DND-41 (cell line): Measurements from ENCODE around the gene RPS6KA6.

Source experiments
- CTCF ChIP-seq: IDR thresholded peaks from 2 replicates; pipeline ENCODE4 v1.5.1; 2012; ENCODE audit warnings: borderline replicate concordance, low read length, moderate library complexity, mild to moderate bottlenecking; ENCODE audit not compliant: poor library complexity, severe bottlenecking; ENCODE audit errors: extremely low read depth
- EZH2 ChIP-seq: IDR thresholded peaks from 3 replicates; pipeline ENCODE4 v1.6.1; 2012; ENCODE audit warnings: borderline replicate concordance, low read depth, mild to moderate bottlenecking, moderate library complexity, low read length, inconsistent platforms; ENCODE audit not compliant: severe bottlenecking

DNA sequence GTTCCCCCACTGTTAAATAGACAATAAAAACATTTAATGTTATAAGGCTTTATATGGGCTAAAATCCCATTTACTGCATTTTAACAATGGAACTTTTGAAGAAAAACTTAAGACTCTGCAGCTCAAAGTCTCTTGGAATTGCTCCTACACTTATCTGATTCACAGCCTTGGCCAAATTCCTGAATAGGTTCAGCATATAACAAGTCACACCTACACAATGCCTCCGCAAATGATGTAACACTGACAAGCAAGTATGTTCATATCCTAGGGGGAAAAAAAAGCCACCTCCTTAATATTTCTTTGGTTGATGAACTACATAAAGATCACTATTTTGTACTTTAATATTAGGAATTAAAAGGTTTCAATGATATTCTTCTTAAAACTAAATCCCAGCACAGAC lies 34.5 kb downstream of the RPS6KA6 start:
- TF ChIP-seq EZH2 (no peak), CTCF (no peak)
